Measurements from ENCODE around the gene DDX51. TPM values are rescaled to one million over a fixed set of nuclear protein-coding genes. Genes with fewer than 3 reads are reported as not detected.
"Not testable (repeated sequence)": the region's sequence is repeated elsewhere in the genome, so short reads cannot be mapped to it uniquely, and the experiment has no call there.

Gene DDX51
- total and polyA plus RNA-seq, 2 of the 4 experiments (the other 2 are of a cell fraction): 3.8 to 14.5 TPM

GRCh38 chr12:132137483-132138125, 6.5 kb downstream of the DDX51 start:
- H2BK120ac ChIP-seq (ENCODE audit: low read depth, low read length): no peak overlapping the region
- H3K18ac ChIP-seq (ENCODE audit: low read depth, low read length): no peak overlapping the region
- H3K14ac ChIP-seq (replicated peaks; ENCODE audit: low read depth, low read length): no peak overlapping the region
- H4K5ac ChIP-seq (ENCODE audit: low read depth, low read length): no peak overlapping the region
- H3K36me3 ChIP-seq (ENCODE audit: control insufficient read depth, insufficient read depth, low read length): peaks cover 44% of the 10 kb centered on the region
- H3K4me3 ChIP-seq (ENCODE audit: insufficient read depth, low read depth, low read length): no peak overlapping the region
- H3K4me2 ChIP-seq (ENCODE audit: low read depth, low read length): no peak overlapping the region
- no peak overlapping the region for H2AFZ ChIP-seq (replicated peaks; ENCODE audit: low read length, poor library complexity)
- no CpG with 5 or more reads among the region's 13 CpGs for WGBS, 2 experiments (ENCODE audit: extremely low coverage in 2 of 2, insufficient read length in 1 of 2)
- H3K4ac ChIP-seq (ENCODE audit: low read depth, low read length): no peak overlapping the region
- POLR2A ChIA-PET (ENCODE audit: unreplicated experiment): no interaction called here
- no peak overlapping the region for H2AK9ac ChIP-seq (replicated peaks; ENCODE audit: low read depth, low read length, poor library complexity)
- dilution Hi-C loops (cut with HindIII; ENCODE audit: low sequenced_read_pairs, unreplicated experiment): no loop called here
- no peak for DNase-seq
- H4K20me1 ChIP-seq (ENCODE audit: insufficient read depth, low read length): peaks cover 2% of the 10 kb centered on the region; the same call in 1 of the 2 replicates
- H3K79me1 ChIP-seq (ENCODE audit: low read depth in 1 of 2, low read length in 2 of 2): peaks cover 2 to 10% of the 10 kb centered on the region in 2 experiments; a peak in 3 of 4 replicates
- in situ Hi-C loops (cut with MboI; ENCODE audit: low sequenced_read_pairs): no loop called here
- no peak overlapping the region for H3K56ac ChIP-seq (ENCODE audit: extremely low read depth, insufficient read depth, low read length)
- no TSS peak for BruUV-seq (replicated peaks)
- H2BK15ac ChIP-seq (ENCODE audit: low read depth, low read length): no peak overlapping the region
- no peak overlapping the region for H3K27ac ChIP-seq (ENCODE audit: insufficient read depth, low read length)
- no peak overlapping the region for H4K8ac ChIP-seq (ENCODE audit: low read depth in 2 of 2, low read length in 2 of 2)
- H3K9ac ChIP-seq (ENCODE audit: low read depth, low read length): no peak overlapping the region
- TF ChIP-seq RCOR1 (IDR thresholded peaks at IDR 0.05; ENCODE audit: insufficient replicate concordance, low read length) (no peak), FOS (IDR thresholded peaks at IDR 0.05; ENCODE audit: low read depth, low read length) (no peak), MXI1 (IDR thresholded peaks at IDR 0.05; ENCODE audit: borderline replicate concordance, low read depth, low read length) (no peak), BHLHE40 (IDR thresholded peaks at IDR 0.05; ENCODE audit: low read depth, low read length) (no peak), RAD21 (IDR thresholded peaks at IDR 0.05; ENCODE audit: low read length) (no peak), NFE2L2 (IDR thresholded peaks at IDR 0.05; ENCODE audit: low read depth, low read length) (no peak), SMC3 (IDR thresholded peaks at IDR 0.05; ENCODE audit: low read depth, low read length) (no peak)
- intact Hi-C loops (cut with micrococcal nuclease): no loop called here
- ATAC-seq (ENCODE audit: low read depth): no peak
- no peak overlapping the region for H2AK5ac ChIP-seq (ENCODE audit: low read depth, low read length)
- H2BK5ac ChIP-seq (ENCODE audit: low read depth, low read length, poor library complexity, severe bottlenecking): no peak overlapping the region
- H4K91ac ChIP-seq (ENCODE audit: insufficient read depth, low read depth, low read length): no peak overlapping the region
- H3K9me3 ChIP-seq (ENCODE audit: control insufficient read depth, insufficient read depth, low read length): no peaks in the 10 kb centered on the region
- H2BK20ac ChIP-seq (ENCODE audit: low read depth, low read length): no peak overlapping the region
- no peaks in the 10 kb centered on the region; the same call in 1 of the 2 replicates for H3K4me1 ChIP-seq (ENCODE audit: control insufficient read depth, insufficient read depth, low read length)
- H3K23ac ChIP-seq (ENCODE audit: low read depth, low read length): no peak overlapping the region
- no peaks in the 10 kb centered on the region for H3K9me1 ChIP-seq (ENCODE audit: insufficient read depth, low read length)
- CTCF ChIA-PET: no interaction called here
- H3K27me3 ChIP-seq (ENCODE audit: control insufficient read depth, insufficient read depth, low read length): no peaks in the 10 kb centered on the region

- H4K91ac ChIP-seq (ENCODE audit: insufficient read depth, low read depth, low read length); H3K23ac ChIP-seq (ENCODE audit: low read depth, low read length); CTCF ChIA-PET; H2BK120ac ChIP-seq (ENCODE audit: low read depth, low read length); H3K79me1 ChIP-seq (ENCODE audit: low read depth in 1 of 2, low read length in 2 of 2); H4K20me1 ChIP-seq (ENCODE audit: insufficient read depth, low read length); in situ Hi-C loops (cut with MboI; ENCODE audit: low sequenced_read_pairs); intact Hi-C loops (cut with micrococcal nuclease); H2BK15ac ChIP-seq (ENCODE audit: low read depth, low read length); dilution Hi-C loops (cut with HindIII; ENCODE audit: low sequenced_read_pairs, unreplicated experiment); H2AFZ ChIP-seq (replicated peaks; ENCODE audit: low read length, poor library complexity); H3K14ac ChIP-seq (replicated peaks; ENCODE audit: low read depth, low read length); DNase-seq; H3K9ac ChIP-seq (ENCODE audit: low read depth, low read length); H2BK20ac ChIP-seq (ENCODE audit: low read depth, low read length); BruUV-seq (replicated peaks); ATAC-seq (ENCODE audit: low read depth); H3K18ac ChIP-seq (ENCODE audit: low read depth, low read length); H3K4me2 ChIP-seq (ENCODE audit: low read depth, low read length); H3K9me1 ChIP-seq (ENCODE audit: insufficient read depth, low read length); H3K56ac ChIP-seq (ENCODE audit: extremely low read depth, insufficient read depth, low read length); H3K4me3 ChIP-seq (ENCODE audit: insufficient read depth, low read depth, low read length); H2BK5ac ChIP-seq (ENCODE audit: low read depth, low read length, poor library complexity, severe bottlenecking); H3K9me3 ChIP-seq (ENCODE audit: control insufficient read depth, insufficient read depth, low read length); H3K27me3 ChIP-seq (ENCODE audit: control insufficient read depth, insufficient read depth, low read length); POLR2A ChIA-PET (ENCODE audit: unreplicated experiment); H4K8ac ChIP-seq (ENCODE audit: low read depth in 2 of 2, low read length in 2 of 2); H2AK9ac ChIP-seq (replicated peaks; ENCODE audit: low read depth, low read length, poor library complexity); H3K4ac ChIP-seq (ENCODE audit: low read depth, low read length); H3K27ac ChIP-seq (ENCODE audit: insufficient read depth, low read length); H3K4me1 ChIP-seq (ENCODE audit: control insufficient read depth, insufficient read depth, low read length); H4K5ac ChIP-seq (ENCODE audit: low read depth, low read length); H2AK5ac ChIP-seq (ENCODE audit: low read depth, low read length): not testable (repeated sequence)
- H3K36me3 ChIP-seq (ENCODE audit: control insufficient read depth, insufficient read depth, low read length): peaks cover 32% of the 10 kb centered on the region
- WGBS, 2 experiments (ENCODE audit: extremely low coverage in 2 of 2, insufficient read length in 1 of 2): 100% methylated on average over 1 of the region's 21 CpGs; no CpG with 5 or more reads in 1 of the 2 experiments
These were observed 7.9 kb downstream of the DDX51 start for GRCh38 chr12:132136226-132136625.
